ENCODE results near the gene SH3BP1.

GRCh38 chr22:37659897-37660708, 20.6 kb downstream of the SH3BP1 start:
- TF ChIP-seq CTCF (IDR thresholded peaks at IDR 0.05) (no peak), POLR2AphosphoS5 (IDR thresholded peaks at IDR 0.05; ENCODE audit: insufficient read depth in 1 of 2, low read depth in 1 of 2) (no peak)
